Thyroid gland (tissue), 4 donors: Measurements from ENCODE around the gene SPCS1.

ENCODE experiments used
- POLR2A ChIP-seq, 2 donors: fragments of 450-650 bp; IDR thresholded peaks; one replicate each; pipeline ENCODE4 v1.6.1; 2017; ENCODE audit warnings: antibody characterized with exemption in 2 of 2, mild to moderate bottlenecking in 2 of 2, moderate library complexity in 1 of 2
- TF ChIP-seq, protein P1 (sequence below), 6 experiments: fragments of 200-600 bp in 3 of 6; fragments of 450-650 bp in 3 of 6; sonication (generic) in 3 of 6; IDR thresholded peaks; one replicate each; pipeline ENCODE4 v1.5.1; 2016 to 2019; ENCODE audit warnings: antibody characterized with exemption in 6 of 6, mild to moderate bottlenecking in 2 of 6, inconsistent platforms in 1 of 6, moderate library complexity in 1 of 6

DNA sequence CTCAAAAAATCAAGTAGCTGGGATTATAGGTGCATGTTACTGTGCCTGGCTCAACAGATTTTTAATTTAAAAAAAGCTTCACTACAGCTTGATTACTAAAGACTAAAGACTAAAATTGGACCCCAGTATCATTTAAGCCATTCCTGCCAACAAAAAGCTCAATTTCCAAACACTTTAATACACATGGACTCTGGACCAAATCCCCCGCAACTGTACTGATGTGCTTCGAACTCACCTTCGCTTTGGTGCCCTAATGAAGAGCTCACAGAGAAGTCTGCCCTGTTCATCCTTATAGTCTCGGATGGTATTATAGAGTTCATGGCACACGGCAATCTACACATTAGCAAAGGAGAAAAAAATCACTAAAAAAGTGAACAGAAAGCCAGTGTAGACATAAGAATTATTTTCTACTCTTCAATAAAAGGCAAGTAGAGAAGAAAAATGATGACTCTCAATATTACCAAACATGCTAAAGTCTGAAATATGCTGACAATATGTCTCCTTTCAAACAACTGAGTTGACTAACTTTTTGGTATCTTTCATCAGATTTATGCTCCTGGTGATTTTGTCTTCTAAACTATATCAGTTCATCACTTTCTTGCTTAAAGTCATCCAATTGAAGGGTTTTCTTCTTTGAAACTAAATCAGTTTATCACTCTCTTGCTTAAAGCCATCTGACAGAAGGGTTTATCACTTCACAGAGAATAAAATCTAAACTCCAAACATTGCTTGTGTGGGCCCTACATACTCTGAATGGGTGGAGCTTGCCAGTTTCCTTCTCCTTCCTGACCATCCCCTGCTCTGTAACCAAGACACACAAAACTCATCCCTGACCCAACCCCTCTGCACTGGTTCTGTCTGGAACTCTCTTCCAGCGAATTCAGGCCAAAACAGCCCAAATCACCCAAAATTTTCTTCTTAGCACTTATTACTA is 27.4 kb upstream of the SPCS1 start:
- no peak for TF ChIP-seq POLR2A (IDR thresholded peaks at IDR 0.05)
- TF ChIP-seq, protein P1, sequence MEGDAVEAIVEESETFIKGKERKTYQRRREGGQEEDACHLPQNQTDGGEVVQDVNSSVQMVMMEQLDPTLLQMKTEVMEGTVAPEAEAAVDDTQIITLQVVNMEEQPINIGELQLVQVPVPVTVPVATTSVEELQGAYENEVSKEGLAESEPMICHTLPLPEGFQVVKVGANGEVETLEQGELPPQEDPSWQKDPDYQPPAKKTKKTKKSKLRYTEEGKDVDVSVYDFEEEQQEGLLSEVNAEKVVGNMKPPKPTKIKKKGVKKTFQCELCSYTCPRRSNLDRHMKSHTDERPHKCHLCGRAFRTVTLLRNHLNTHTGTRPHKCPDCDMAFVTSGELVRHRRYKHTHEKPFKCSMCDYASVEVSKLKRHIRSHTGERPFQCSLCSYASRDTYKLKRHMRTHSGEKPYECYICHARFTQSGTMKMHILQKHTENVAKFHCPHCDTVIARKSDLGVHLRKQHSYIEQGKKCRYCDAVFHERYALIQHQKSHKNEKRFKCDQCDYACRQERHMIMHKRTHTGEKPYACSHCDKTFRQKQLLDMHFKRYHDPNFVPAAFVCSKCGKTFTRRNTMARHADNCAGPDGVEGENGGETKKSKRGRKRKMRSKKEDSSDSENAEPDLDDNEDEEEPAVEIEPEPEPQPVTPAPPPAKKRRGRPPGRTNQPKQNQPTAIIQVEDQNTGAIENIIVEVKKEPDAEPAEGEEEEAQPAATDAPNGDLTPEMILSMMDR (IDR thresholded peaks at IDR 0.05) = no peak
